ENCODE data around the gene CLDN7. TPM values are rescaled to one million over a fixed set of nuclear protein-coding genes. Genes with fewer than 3 reads are reported as not detected.

The CLDN7 gene
- total RNA-seq, 1 experiment from 2014 or later: 177 TPM

- WGBS (ENCODE audit: extremely low coverage, insufficient read length, low lambda C conversion rate): no CpG with 5 or more reads among the region's 18 CpGs
- H2BK12ac ChIP-seq (ENCODE audit: insufficient read length, low read depth, low read length): no peak overlapping the region
- no peak overlapping the region for H3K56ac ChIP-seq (ENCODE audit: insufficient read length, low read depth, low read length)
- Mint-ChIP-seq H3K9me3 (no peaks in the 10 kb centered on the region), H3K4me3 (peak overlapping the region in 1 of 2 experiments; percentile 50; a peak in 1 of 5 replicates), H3K27me3 (ENCODE audit: low read depth) (peaks cover 29% of the 10 kb centered on the region), H3K27ac (no peak overlapping the region), H3K36me3 (ENCODE audit: insufficient read depth in 1 of 3, low read depth in 3 of 3) (peaks cover 3 to 25% (median 11%) of the 10 kb centered on the region in 3 experiments; a peak in 5 of 7 replicates), H3K4me1 (peaks cover 11 to 19% of the 10 kb centered on the region in 2 experiments)
- no peak overlapping the region for H3K23ac ChIP-seq (ENCODE audit: insufficient read length, low read depth, low read length)
- H2AFZ ChIP-seq (ENCODE audit: low read length): no peak overlapping the region
- no peaks in the 10 kb centered on the region for H3K9me3 ChIP-seq (ENCODE audit: control insufficient read depth, low read depth, low read length)
- H4K8ac ChIP-seq (replicated peaks; ENCODE audit: insufficient read length, low read depth, low read length): no peak overlapping the region
- peaks cover 2% of the 10 kb centered on the region for H3K27me3 ChIP-seq (ENCODE audit: insufficient read depth, low read length)
- H3K4ac ChIP-seq (ENCODE audit: low read depth, low read length): no peak overlapping the region
- no peak overlapping the region for H2BK120ac ChIP-seq (ENCODE audit: low read depth, low read length, poor library complexity, severe bottlenecking)
- no peak overlapping the region for H3K18ac ChIP-seq (ENCODE audit: insufficient read length, low read depth, low read length)
- no peak overlapping the region for H2BK5ac ChIP-seq (ENCODE audit: insufficient read length, low read length)
- H3K9ac ChIP-seq (ENCODE audit: extremely low read depth, insufficient read length, low read length): no peak overlapping the region
- H3K79me1 ChIP-seq (ENCODE audit: insufficient read depth, low read depth, low read length, poor library complexity, severe bottlenecking): no peaks in the 10 kb centered on the region
- peaks cover 2% of the 10 kb centered on the region; the same call in 1 of the 2 replicates for H3K4me1 ChIP-seq (ENCODE audit: insufficient read depth, low read length)
- no peak overlapping the region for H2AK5ac ChIP-seq (ENCODE audit: insufficient read length, low read length)
- no peak overlapping the region for H3T11ph ChIP-seq (ENCODE audit: low read length)
- no peak for DNase-seq
- no peak overlapping the region for H3K4me2 ChIP-seq (ENCODE audit: insufficient read depth, insufficient read length, low read length)
- no peaks in the 10 kb centered on the region for H3K79me2 ChIP-seq (ENCODE audit: insufficient read depth, low read length)
- no peaks in the 10 kb centered on the region for H4K20me1 ChIP-seq (ENCODE audit: control insufficient read depth, insufficient read depth, insufficient read length)
- no peak overlapping the region for H2BK20ac ChIP-seq (ENCODE audit: low read depth, low read length, poor library complexity, severe bottlenecking)
- no peak overlapping the region for H3K27ac ChIP-seq (ENCODE audit: insufficient read length, low read depth, low read length)
- H3K14ac ChIP-seq (ENCODE audit: insufficient read depth, low read length): no peak overlapping the region
- TF ChIP-seq CTCF (conservative IDR thresholded peaks at IDR 0.05): no peak
- H2BK15ac ChIP-seq (ENCODE audit: low read depth, low read length): no peak overlapping the region
- H3K23me2 ChIP-seq (ENCODE audit: insufficient read length, low read depth, low read length, poor library complexity, severe bottlenecking): no peaks in the 10 kb centered on the region
- H4K5ac ChIP-seq (ENCODE audit: insufficient read length, low read depth, low read length): no peak overlapping the region
- H4K91ac ChIP-seq (ENCODE audit: insufficient read length, low read depth, low read length): no peak overlapping the region
Measured at GRCh38 chr17:7289256-7290032, 27.2 kb upstream of the CLDN7 start.

Measured in H9 (cell line).